Amniotic epithelial cell (primary cell): ENCODE data around the gene SNAI3.

Experiments used
- DNase-seq: peaks from one replicate; pipeline ENCODE4 v3.0.0-alpha.2; 2010; ENCODE audit warnings: low read depth

The SNAI3 gene

GRCh38 chr16:88634141-88634993 lies 51.9 kb downstream of the SNAI3 start:
- DNase-seq: peak; percentile 54

DNA sequence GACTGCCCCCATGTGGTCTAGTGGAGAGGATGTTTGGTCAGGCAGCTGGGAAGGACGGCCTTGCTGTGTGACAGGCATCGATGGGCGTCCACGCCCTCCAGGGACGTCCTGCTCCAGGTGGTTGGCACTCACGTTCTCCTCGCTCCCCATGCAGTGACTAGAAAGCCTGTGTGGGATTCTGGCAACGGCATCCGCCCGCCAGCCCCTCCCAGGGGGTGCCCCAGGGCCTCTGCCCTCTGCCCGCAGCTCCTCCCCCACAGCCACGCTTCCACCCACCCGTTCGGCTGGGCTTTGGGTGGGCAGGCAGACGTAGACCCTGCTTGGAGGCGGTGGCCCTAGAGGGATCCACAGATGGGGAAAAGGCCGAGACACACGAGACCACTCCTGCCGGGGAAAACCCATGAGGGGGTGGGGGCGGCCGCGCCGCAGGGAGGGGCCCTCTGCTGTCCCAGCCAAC lies 52.6 kb downstream of the SNAI3 start:
- no peak for DNase-seq

- DNase-seq: no peak
Measured at GRCh38 chr16:88632587-88632930, 53.7 kb downstream of the SNAI3 start.

GRCh38 chr16:88631920-88632586 lies 54.3 kb downstream of the SNAI3 start:
- DNase-seq: no peak

- no peak for DNase-seq
Measured at GRCh38 chr16:88631384-88631783, 54.9 kb downstream of the SNAI3 start.

- no peak for DNase-seq
Measured at GRCh38 chr16:88630941-88631340, 55.4 kb downstream of the SNAI3 start.

- DNase-seq: no peak
Measured at GRCh38 chr16:88630433-88630832, 55.9 kb downstream of the SNAI3 start.

- DNase-seq: no peak
Measured at GRCh38 chr16:88629835-88630234, 56.5 kb downstream of the SNAI3 start.

DNA sequence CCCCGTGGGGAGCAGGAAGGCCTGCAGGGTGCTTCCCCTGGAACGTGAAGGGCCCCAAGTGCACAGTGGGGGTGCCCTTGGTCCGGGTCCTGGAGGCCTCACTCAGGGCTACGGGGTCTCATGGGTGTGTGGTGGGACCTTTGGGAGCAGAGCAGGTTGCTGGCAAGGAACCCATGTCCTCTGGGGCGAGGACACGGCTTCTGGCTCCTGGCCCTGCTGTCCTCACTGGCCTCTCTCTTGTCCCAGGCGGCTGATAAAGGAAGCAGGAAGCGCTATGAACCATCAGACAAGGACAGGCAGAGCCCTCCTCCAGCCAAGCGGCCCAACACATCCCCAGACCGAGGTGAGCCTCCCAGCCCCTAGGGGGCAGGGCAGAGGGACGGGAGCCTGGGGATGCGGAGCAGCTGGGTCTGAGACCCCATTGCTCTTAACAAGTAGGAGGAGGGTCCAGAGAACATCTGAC lies 57.8 kb downstream of the SNAI3 start:
- no peak for DNase-seq
